ENCODE measurements around the gene TAS2R43.
A peak's percentile ranks its signal among the peaks of the same experiment; 100 is the strongest.
"Not testable (repeated sequence)": the region's sequence is repeated elsewhere in the genome, so short reads cannot be mapped to it uniquely, and the experiment has no call there.

Gene TAS2R43, protein sequence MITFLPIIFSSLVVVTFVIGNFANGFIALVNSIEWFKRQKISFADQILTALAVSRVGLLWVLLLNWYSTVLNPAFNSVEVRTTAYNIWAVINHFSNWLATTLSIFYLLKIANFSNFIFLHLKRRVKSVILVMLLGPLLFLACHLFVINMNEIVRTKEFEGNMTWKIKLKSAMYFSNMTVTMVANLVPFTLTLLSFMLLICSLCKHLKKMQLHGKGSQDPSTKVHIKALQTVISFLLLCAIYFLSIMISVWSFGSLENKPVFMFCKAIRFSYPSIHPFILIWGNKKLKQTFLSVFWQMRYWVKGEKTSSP

GRCh38 chr12:11092128-11092527 is at the start of gene TAS2R43:
Gene TAS2R43 (minus strand): TSS chr12:11092313. CDS start chr12:11092229, 84 bp downstream.
- intact Hi-C loops (cut with DNase I), result no loop called here
- no peak for DNase-seq

DNA sequence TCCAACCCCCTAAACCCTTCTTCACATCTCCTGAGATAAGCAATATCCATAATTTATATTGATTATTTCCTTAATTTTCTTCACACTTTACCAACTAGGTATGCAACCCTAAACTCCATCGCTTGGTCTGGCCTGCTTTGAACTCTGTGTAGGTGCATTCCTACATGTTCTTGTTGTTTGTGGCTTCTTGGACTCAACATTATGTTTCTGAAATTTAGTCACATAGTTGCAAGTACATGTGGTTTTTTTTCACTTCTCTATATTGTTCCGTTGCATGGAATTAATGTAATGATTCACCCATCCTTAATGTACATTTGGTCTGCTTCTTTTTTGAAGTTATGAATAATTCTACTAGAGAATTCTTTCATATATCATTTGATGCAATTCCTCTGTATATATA is 44.0 kb upstream of the TAS2R43 start:
- intact Hi-C loops (cut with DNase I), result no loop called here
- DNase-seq, result no peak

GRCh38 chr12:11134305-11134704 is 42.2 kb upstream of the TAS2R43 start, which contains the start of gene TAS2R30:
Gene TAS2R30 (minus strand): TSS chr12:11134644. CDS start chr12:11134244, 400 bp downstream.
- DNase-seq, result no peak
- intact Hi-C loops (cut with DNase I), result no loop called here

GRCh38 chr12:11133816-11134215 is 41.7 kb upstream of the TAS2R43 start:
- DNase-seq, result no peak
- intact Hi-C loops (cut with DNase I), result no loop called here

DNA sequence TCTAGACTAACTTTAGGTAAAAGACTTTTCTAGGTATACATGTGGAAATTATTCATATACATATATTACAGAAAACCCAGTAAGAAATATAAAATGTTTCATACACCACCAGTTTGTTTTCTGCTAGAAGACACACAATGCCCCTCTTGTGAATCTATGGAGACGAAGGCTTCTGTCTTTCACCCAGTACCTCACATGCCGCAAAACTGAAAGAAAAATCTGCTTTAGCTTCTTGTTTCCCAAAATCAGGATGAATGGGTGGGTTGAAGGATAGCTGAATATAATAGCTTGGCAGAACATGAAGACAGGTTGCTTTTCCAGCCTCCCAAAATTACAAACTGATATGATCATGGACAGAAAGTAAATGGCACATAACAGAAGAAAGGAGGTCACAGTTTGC is 41.0 kb upstream of the TAS2R43 start:
- peak in 1 of 42 donors; percentile 6 for DNase-seq
- intact Hi-C loops (cut with DNase I), result no loop called here

DNA sequence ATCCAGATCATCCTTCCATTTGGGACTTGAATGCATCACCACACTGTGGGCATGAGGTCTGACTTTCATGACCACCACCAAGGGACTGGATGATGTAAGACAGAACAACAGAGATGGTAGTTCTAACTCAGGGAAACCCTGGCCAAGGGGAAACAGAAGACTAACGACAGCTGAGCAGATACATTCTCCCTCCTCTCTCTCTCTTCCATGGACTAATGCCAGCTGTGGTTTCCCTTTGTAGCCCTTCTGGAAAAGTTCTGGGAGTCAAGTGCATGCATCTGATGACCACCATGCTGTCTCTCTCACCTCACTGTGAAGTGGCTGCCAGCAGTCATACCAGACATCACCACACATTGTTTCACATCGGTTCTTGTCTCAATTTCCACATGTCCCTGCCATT is 38.9 kb upstream of the TAS2R43 start:
- DNase-seq, result no peak
- intact Hi-C loops (cut with DNase I), result no loop called here

DNA sequence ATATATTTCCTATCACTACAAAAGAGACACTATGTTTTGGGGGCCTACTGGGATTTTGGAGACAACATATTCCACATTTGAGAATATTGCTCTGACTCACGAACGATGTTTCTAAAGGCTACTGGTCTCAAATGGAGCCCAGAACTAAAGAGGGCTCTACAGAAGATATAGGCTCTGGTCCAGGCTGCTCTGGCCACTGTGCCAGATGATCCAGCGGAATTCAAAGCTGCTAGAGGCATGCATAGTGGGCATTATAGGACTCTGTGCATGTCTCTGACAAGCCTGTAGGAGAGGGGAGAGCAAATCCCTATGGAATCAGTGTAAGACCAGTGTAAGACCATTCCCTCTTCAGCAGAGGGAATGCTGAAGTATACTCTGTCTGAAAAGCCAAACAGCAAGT is 38.3 kb upstream of the TAS2R43 start:
- DNase-seq, result no peak
- intact Hi-C loops (cut with DNase I), result no loop called here

DNA sequence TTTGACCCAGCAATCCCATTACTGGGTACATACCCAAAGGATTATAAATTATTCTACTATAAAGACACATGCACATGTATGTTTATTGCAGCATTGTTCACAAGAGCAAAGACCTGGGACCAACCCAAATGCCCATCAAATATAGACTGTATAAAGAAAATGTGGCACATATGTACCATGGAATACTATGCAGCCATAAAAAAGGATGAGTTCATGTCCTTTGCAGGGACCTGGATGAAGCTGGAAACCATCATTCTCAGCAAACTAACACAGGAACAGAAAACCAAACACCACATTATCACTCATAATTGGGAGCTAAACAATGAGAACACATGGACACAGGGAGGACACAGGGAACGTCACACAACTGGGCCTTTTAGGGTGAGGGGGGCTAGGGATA is 22.0 kb upstream of the TAS2R43 start:
- not testable (repeated sequence) for DNase-seq

DNA sequence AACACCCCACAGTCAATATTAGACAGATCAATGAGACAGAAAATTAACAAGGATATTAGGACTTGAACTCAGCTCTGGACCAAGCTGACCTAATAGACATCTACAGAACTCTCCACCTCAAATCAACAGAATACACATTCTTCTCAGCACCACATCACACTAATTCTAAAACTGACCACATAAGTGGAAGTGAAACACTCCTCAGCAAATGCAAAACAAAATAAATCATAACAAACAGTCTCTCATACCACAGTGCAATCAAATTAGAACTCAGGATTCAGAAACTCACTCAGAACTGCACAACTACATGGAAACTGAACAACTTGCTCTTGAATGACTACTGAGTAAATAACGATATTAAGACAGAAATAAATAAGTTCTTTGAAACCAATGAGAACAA is 19.1 kb upstream of the TAS2R43 start:
- DNase-seq; intact Hi-C loops (cut with DNase I): not testable (repeated sequence)

More for the DNA sequence above, 22.0 kb upstream of the TAS2R43 start:
- intact Hi-C loops (cut with DNase I), result not testable (repeated sequence)

GRCh38 chr12:11108862-11109261 is 16.7 kb upstream of the TAS2R43 start:
- intact Hi-C loops (cut with DNase I), result no loop called here
- DNase-seq, result no peak

GRCh38 chr12:11107719-11108118 is 15.6 kb upstream of the TAS2R43 start:
- no peak for DNase-seq
- intact Hi-C loops (cut with DNase I), result no loop called here

- DNase-seq, result no peak
- intact Hi-C loops (cut with DNase I), result no loop called here
These were observed 14.2 kb upstream of the TAS2R43 start for GRCh38 chr12:11106288-11106687.

DNA sequence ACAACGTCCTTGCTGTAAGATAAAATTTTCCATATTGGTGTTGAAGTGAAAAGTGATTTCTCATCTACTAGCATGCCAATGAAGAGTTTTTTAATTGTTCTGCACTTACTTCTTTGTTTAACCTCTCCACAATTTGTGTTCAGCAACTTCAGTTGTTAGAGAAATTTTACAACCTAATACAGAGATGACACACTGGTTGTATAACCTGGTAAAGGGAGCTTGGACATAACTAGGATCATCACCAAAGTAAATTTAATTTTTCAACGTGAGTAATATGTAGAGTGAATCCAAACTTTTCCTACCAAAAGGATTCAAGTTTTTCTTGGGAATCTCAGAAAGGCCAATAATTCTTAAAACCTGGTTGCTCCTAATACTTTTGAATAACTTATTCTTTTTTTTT is 13.4 kb upstream of the TAS2R43 start:
- intact Hi-C loops (cut with DNase I), result no loop called here
- no peak for DNase-seq

- DNase-seq; intact Hi-C loops (cut with DNase I): not testable (repeated sequence)
These were observed 2.8 kb upstream of the TAS2R43 start for GRCh38 chr12:11094910-11095309.

DNA sequence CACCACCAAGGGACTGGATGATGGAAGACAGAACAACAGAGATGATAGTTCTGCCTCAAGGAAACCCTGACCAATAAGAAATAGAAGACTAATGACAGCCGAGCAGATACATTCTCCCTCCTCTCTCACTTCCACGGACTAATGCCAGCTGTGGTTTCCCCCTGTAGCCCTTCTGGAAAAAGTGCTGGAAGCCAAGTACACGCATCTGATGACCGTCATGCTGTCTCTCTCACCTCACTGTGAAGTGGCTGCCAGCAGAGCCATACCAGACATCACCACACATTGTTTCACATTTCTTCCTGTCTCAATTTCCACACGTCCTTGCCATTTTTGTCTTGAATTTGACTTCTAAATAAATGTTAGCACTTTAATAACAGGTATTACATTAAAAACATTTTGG is 2.9 kb downstream of the TAS2R43 start:
- no peak for DNase-seq
- intact Hi-C loops (cut with DNase I), result no loop called here

- peak in 2 of 42 donors; percentile 7 to 35 for DNase-seq
- intact Hi-C loops (cut with DNase I), result no loop called here
These were observed 6.7 kb downstream of the TAS2R43 start for GRCh38 chr12:11085419-11085818.

DNA sequence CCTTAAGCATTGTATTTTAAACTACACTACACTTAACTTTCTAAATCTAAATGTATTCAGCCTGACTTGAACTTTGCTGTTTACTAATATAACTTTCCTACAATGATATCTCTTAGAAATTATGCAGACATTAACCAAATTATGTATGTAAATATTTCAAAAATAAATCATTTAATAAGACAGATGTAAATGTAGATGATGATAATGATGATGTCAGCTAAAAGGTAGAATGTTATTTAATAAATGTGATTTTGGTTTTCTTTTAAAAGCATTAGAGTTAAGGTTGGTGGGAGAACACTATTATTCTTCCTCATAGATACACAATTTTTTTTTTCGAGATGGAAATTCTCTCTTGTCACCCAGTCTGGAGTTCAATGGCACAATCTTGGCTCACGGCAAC is 10.1 kb downstream of the TAS2R43 start:
- intact Hi-C loops (cut with DNase I), result no loop called here
- no peak for DNase-seq

GRCh38 chr12:11078246-11078645 is 13.9 kb downstream of the TAS2R43 start:
- no peak for DNase-seq
- intact Hi-C loops (cut with DNase I), result no loop called here

- intact Hi-C loops (cut with DNase I), result no loop called here
- no peak for DNase-seq
These were observed 16.5 kb downstream of the TAS2R43 start for GRCh38 chr12:11075642-11076041.

- DNase-seq, result no peak
- intact Hi-C loops (cut with DNase I), result no loop called here
These were observed 20.7 kb downstream of the TAS2R43 start for GRCh38 chr12:11071414-11071813.

DNA sequence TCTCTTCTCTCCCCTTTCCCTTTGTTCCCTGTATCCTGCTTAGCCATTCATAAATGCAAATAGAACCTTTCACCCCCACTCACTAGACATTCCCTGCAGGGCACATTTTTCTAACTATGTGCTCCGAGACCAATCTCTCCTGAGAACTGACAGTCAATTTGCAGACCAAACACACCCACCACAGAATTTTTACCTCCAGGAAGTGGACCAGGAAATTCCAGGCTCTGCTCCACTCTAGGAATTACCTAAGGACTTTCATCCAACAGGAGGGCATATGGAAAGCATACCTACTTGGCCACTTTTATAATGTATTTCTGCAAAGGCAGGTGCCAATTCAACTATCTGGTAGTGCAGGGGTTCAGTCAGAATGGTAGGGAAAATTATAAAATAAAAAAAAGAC is 21.1 kb downstream of the TAS2R43 start:
- intact Hi-C loops (cut with DNase I), result no loop called here
- DNase-seq, result no peak

Measured in head of caudate nucleus (tissue), 42 donors.